ENCODE measurements around the gene RAN. TPM values are rescaled to one million over a fixed set of nuclear protein-coding genes. Genes with fewer than 3 reads are reported as not detected.

RAN gene
- total and polyA plus RNA-seq, 7 donors, result 160 to 509 (median 186) TPM

DNA sequence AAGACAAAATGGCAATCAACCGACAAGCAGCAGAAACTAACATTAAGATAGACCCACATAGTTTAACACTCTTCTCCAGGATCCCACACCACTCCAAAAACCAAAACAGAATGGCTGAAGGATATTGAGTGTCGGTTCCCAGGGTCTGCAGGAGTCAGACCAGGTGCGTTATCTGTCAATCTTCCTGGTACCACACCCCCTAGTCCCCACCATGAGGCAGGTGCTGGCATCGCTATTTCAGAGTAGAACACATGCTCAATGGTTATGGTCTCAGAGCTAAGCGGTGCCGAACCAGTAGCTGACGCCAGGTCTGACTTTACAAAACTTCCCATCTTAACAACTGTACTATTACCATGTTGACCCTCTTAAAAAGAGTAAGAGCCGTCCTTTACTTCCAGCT, 43.0 kb upstream of the RAN start:
- intact Hi-C loops (cut with DNase I), result no loop called here
- no peak overlapping the region for H3K4me3 ChIP-seq
- no peak overlapping the region for H3K27ac ChIP-seq
- H3K4me1 ChIP-seq, result peaks cover 0 to 29% (median 19%) of the 10 kb centered on the region in 4 donors
- H3K9me3 ChIP-seq, result no peaks in the 10 kb centered on the region
- H3K27me3 ChIP-seq, result no peaks in the 10 kb centered on the region
- H3K36me3 ChIP-seq, result peaks cover 0 to under 1% (median 0%) of the 10 kb centered on the region in 4 donors
- TF ChIP-seq CTCF (IDR thresholded peaks at IDR 0.05), result no peak
- TF ChIP-seq POLR2AphosphoS5 (IDR thresholded peaks at IDR 0.05), result no peak
- no peak for TF ChIP-seq EP300 (IDR thresholded peaks at IDR 0.05)
- no peak for TF ChIP-seq POLR2A (IDR thresholded peaks at IDR 0.05)
- 94% methylated on average over 8 of the region's 8 CpGs for WGBS, 2 donors
- no peak for DNase-seq

- no peak for TF ChIP-seq EP300 (IDR thresholded peaks at IDR 0.05)
- no peak for TF ChIP-seq POLR2AphosphoS5 (IDR thresholded peaks at IDR 0.05)
- no peak for TF ChIP-seq CTCF (IDR thresholded peaks at IDR 0.05)
- no peak for TF ChIP-seq POLR2A (IDR thresholded peaks at IDR 0.05)
- Histone ChIP-seq H3K4me1 (peaks cover 0 to 29% (median 19%) of the 10 kb centered on the region in 4 donors), H3K36me3 (no peaks in the 10 kb centered on the region), H3K9me3 (no peaks in the 10 kb centered on the region), H3K27ac (no peak overlapping the region), H3K27me3 (no peaks in the 10 kb centered on the region), H3K4me3 (no peak overlapping the region)
- no peak for DNase-seq
- intact Hi-C loops (cut with DNase I), result no loop called here
- 83 to 86% methylated on average over 17 of the region's 17 CpGs for WGBS, 2 donors
These were observed 42.2 kb upstream of the RAN start for GRCh38 chr12:130829391-130830245.

- H3K4me1 ChIP-seq, result peaks cover 0 to 29% (median 19%) of the 10 kb centered on the region in 4 donors
- intact Hi-C loops (cut with DNase I), result no loop called here
- no peak for DNase-seq
These were observed 41.7 kb upstream of the RAN start for GRCh38 chr12:130830246-130830551.

DNA sequence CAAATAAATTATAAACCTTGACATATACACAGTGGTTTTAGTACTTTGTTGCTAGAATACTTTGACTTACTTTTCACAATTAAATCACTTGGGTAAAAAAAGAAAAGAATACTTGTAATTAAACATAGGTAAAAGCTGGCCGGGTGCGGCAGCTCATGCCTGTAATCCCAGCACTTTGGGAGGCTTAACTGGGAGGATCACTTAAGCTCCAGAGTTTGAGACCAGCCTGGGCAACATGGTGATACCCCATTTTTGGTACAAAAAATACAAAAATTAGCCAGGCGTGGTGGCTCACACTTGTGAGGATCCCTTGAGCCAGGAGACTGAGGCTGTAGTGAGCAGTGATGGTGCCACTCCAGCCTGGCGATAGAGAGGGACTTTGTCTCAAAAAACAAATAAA, 40.6 kb upstream of the RAN start:
- TF ChIP-seq CTCF (IDR thresholded peaks at IDR 0.05) (no peak), EP300 (IDR thresholded peaks at IDR 0.05) (no peak), POLR2A (IDR thresholded peaks at IDR 0.05) (no peak)
- peaks cover 0 to 31% (median 18%) of the 10 kb centered on the region in 4 donors for H3K4me1 ChIP-seq

More at GRCh38 chr12:130830246-130830551, 41.7 kb upstream of the RAN start:
- no peak overlapping the region for H3K4me3 ChIP-seq
- TF ChIP-seq CTCF (IDR thresholded peaks at IDR 0.05), result no peak
- no peak for TF ChIP-seq POLR2A (IDR thresholded peaks at IDR 0.05)
- no peak for TF ChIP-seq EP300 (IDR thresholded peaks at IDR 0.05)
- no peak for TF ChIP-seq POLR2AphosphoS5 (IDR thresholded peaks at IDR 0.05)
- 78 to 86% methylated on average over 14 of the region's 14 CpGs for WGBS, 2 donors
- no peaks in the 10 kb centered on the region for H3K27me3 ChIP-seq
- H3K9me3 ChIP-seq, result no peaks in the 10 kb centered on the region
- H3K27ac ChIP-seq, result no peak overlapping the region
- no peaks in the 10 kb centered on the region for H3K36me3 ChIP-seq

More for the DNA sequence above, 40.6 kb upstream of the RAN start:
- no peaks in the 10 kb centered on the region for H3K27me3 ChIP-seq
- H3K27ac ChIP-seq, result no peak overlapping the region
- H3K36me3 ChIP-seq, result no peaks in the 10 kb centered on the region
- H3K9me3 ChIP-seq, result no peaks in the 10 kb centered on the region
- H3K4me3 ChIP-seq, result no peak overlapping the region
- intact Hi-C loops (cut with DNase I), result no loop called here
- 76 to 79% methylated on average over 4 of the region's 4 CpGs for WGBS, 2 donors
- DNase-seq, result no peak

All from sigmoid colon (tissue), 7 donors.